Esophagus squamous epithelium (tissue), 5 donors: ENCODE results near the gene KLHL12. TPM values are rescaled to one million over a fixed set of nuclear protein-coding genes. Genes with fewer than 3 reads are reported as not detected.

ENCODE experiments used
- DNase-seq: peaks from one replicate; lab custom pipeline; 2025; lab: John Stamatoyannopoulos, UW
- H3K27ac ChIP-seq, 4 donors: fragments of 200-600 bp; sonication (generic); one replicate each; pipeline ENCODE4 v1.5.1; 2016 to 2019; ENCODE audit warnings: mild to moderate bottlenecking in 1 of 4
- H3K27me3 ChIP-seq, 4 donors: fragments of 200-600 bp; sonication (generic); 1 replicate in 3 of 4; 2 replicates in 1 of 4; pipeline versions ENCODE4 v1.5.1 to v1.6.0; 2017 to 2021; ENCODE audit warnings: antibody characterized with exemption in 1 of 4
- H3K36me3 ChIP-seq, 3 donors: fragments of 200-600 bp; sonication (generic); one replicate each; pipeline ENCODE4 v1.5.1; 2016 to 2019
- H3K4me1 ChIP-seq, 3 donors: fragments of 200-600 bp; sonication (generic); one replicate each; pipeline ENCODE4 v1.5.1; 2017 to 2019
- H3K4me3 ChIP-seq, 4 donors: fragments of 200-600 bp; sonication (generic); 1 replicate in 3 of 4; 2 replicates in 1 of 4; pipeline ENCODE4 v1.5.1; 2016 to 2019; ENCODE audit warnings: mild to moderate bottlenecking in 2 of 4, moderate library complexity in 1 of 4
- H3K9me3 ChIP-seq, 3 donors: fragments of 200-600 bp; sonication (generic); one replicate each; pipeline ENCODE4 v1.5.1; 2016 to 2019
- POLR2A ChIP-seq, 4 donors: fragments of 450-650 bp; IDR thresholded peaks; one replicate each; pipeline ENCODE4 v1.6.1; 2017; ENCODE audit warnings: antibody characterized with exemption in 4 of 4, mild to moderate bottlenecking in 4 of 4, moderate library complexity in 3 of 4
- WGBS, 2 donors: methylation state at CpG; one replicate each; pipeline ENCODE4 v1.1.5; 2018; 5-methylcytosine and 5-hydroxymethylcytosine counted together
- intact Hi-C: fragments of 100-400 bp; cut with DNase I; formaldehyde crosslinking; loops from one replicate; pipeline ENCODE4 v1.15.0; 2022
- total RNA-seq, 4 donors: library from RNA; depleted of rRNA; stranded (reverse); fragments of >200 nt; gene quantifications; one replicate each; pipeline ENCODE4 v1.1.0, GENCODE V29; 2016
- TF ChIP-seq, protein P1 (sequence below), 6 experiments: fragments of 450-650 bp in 4 of 6; fragments of 200-600 bp in 2 of 6; sonication (generic) in 2 of 6; IDR thresholded peaks; one replicate each; pipeline ENCODE4 v1.5.1; 2016 to 2019; ENCODE audit warnings: antibody characterized with exemption in 6 of 6, mild to moderate bottlenecking in 4 of 6, moderate library complexity in 4 of 6
- donor health status: DM: yes; HTN: yes; CAD: no.

Gene KLHL12
- total RNA-seq, 4 donors from 2014 or later: 11.1 to 19.9 (median 14.1) TPM

DNA sequence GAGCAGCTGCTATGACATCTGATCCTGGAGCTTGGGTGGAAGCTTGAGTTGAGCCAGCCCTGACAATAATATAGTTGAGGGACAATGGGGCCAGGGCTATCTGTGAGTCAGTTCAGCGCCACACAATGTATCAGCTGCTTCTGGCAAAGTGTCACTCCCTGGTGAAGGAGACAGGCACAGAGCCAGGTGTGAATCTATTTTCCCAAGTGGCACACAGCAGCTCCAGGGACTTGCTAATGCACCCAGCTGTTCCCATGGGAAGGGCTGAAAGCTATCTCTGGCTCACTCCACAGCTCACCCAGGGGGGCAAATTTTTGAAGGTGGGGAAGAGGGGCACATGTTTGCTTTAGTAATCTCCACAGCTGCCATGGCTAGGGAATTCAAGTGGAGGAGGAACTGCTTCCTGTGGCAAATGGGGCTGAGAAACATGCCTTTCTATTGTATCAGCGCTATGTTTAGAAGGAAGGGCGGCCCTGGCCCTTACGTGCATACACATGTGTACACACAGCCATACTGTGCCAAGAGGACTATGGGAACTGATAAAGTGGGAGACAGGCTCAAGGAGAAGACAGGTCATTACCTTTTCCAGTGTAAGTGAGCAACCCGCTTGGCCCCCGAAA, 37.9 kb upstream of the KLHL12 start:
- Histone ChIP-seq H3K27ac (peak overlapping the region; percentile 59 to 98 (median 97)), H3K4me3 (no peak overlapping the region), H3K9me3 (no peaks in the 10 kb centered on the region), H3K4me1 (peaks cover 20 to 50% (median 21%) of the 10 kb centered on the region in 3 donors), H3K36me3 (peaks cover 0 to 40% (median 13%) of the 10 kb centered on the region in 3 donors), H3K27me3 (no peaks in the 10 kb centered on the region)
- no peak for DNase-seq
- intact Hi-C loops: no loop called here
- WGBS, 2 donors: 28 to 51% methylated on average over 2 to 3 of the region's 6 CpGs
- TF ChIP-seq POLR2A (IDR thresholded peaks at IDR 0.05): no peak
- TF ChIP-seq, protein P1, sequence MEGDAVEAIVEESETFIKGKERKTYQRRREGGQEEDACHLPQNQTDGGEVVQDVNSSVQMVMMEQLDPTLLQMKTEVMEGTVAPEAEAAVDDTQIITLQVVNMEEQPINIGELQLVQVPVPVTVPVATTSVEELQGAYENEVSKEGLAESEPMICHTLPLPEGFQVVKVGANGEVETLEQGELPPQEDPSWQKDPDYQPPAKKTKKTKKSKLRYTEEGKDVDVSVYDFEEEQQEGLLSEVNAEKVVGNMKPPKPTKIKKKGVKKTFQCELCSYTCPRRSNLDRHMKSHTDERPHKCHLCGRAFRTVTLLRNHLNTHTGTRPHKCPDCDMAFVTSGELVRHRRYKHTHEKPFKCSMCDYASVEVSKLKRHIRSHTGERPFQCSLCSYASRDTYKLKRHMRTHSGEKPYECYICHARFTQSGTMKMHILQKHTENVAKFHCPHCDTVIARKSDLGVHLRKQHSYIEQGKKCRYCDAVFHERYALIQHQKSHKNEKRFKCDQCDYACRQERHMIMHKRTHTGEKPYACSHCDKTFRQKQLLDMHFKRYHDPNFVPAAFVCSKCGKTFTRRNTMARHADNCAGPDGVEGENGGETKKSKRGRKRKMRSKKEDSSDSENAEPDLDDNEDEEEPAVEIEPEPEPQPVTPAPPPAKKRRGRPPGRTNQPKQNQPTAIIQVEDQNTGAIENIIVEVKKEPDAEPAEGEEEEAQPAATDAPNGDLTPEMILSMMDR (IDR thresholded peaks at IDR 0.05): no peak

DNA sequence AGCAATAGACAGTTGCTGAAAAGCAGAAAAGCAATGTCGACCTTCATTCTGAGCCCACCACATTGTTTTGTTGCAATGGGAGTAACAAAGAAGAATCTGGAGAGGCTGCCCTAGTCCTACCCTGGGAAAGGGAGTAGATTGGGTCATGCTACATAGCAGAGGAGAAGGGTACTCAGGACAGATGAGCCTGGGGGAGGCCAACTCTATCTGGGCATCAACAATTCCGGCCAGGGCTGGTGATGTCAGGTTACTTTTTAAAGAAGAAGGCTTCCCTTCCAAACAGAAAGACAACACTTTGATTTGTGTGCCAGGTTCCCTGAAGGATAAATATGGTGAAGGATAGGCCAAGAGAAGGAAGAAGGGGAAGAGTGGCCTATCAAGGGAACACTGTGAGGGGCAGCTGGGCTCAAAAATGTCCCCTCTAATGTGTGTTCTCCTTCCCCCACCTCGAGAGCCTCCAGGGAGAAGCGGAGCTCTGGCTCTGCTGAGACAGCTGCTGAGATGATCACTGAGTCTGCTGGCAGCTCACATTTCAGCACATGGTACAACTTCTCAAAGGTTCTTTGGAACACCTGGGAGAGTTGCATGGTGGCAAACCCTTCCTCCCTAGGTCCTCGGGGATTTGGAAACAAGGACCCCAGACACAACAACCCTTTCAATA, 34.3 kb upstream of the KLHL12 start:
- no peak for DNase-seq
- intact Hi-C loops: no loop called here
- Histone ChIP-seq H3K9me3 (no peaks in the 10 kb centered on the region), H3K4me3 (no peak overlapping the region), H3K36me3 (peaks cover 0 to 40% (median 13%) of the 10 kb centered on the region in 3 donors), H3K4me1 (peaks cover 17 to 52% (median 24%) of the 10 kb centered on the region in 3 donors), H3K27ac (no peak overlapping the region), H3K27me3 (no peaks in the 10 kb centered on the region)
- WGBS, 2 donors: 87 to 92% methylated on average over 4 to 5 of the region's 5 CpGs
- TF ChIP-seq POLR2A (IDR thresholded peaks at IDR 0.05): no peak
- TF ChIP-seq, protein P1 (IDR thresholded peaks at IDR 0.05): no peak

DNA sequence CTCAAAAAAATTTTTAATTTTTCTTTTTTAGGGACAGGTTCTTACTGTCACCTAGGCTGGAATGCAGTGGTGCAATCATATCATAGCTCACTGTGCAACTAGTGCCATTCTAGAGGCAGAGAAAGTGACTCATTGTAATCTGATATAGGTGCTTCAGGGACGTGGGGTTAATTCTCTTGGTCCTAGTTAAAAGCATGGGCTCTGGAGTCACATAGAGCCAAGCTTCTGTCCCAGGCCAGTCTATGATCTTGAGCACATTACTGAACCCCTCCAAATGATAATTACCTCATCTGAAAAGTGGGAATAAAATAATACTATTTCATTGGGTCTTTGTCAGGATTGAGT, 32.2 kb upstream of the KLHL12 start:
- H3K27ac ChIP-seq: peak overlapping the region in 3 of 4 donors; percentile 97 to 100 (median 99)
- H3K27me3 ChIP-seq: no peaks in the 10 kb centered on the region
- intact Hi-C loops: no loop called here
- H3K9me3 ChIP-seq: no peaks in the 10 kb centered on the region
- TF ChIP-seq, protein P1 (IDR thresholded peaks at IDR 0.05): no peak
- no peak for TF ChIP-seq POLR2A (IDR thresholded peaks at IDR 0.05)
- WGBS, 2 donors: 38 to 70% methylated on average over 1 of the region's 1 CpG
- no peak overlapping the region for H3K4me3 ChIP-seq
- peaks cover 0 to 36% (median 13%) of the 10 kb centered on the region in 3 donors for H3K36me3 ChIP-seq
- peaks cover 17 to 52% (median 35%) of the 10 kb centered on the region in 3 donors for H3K4me1 ChIP-seq
- no peak for DNase-seq

DNA sequence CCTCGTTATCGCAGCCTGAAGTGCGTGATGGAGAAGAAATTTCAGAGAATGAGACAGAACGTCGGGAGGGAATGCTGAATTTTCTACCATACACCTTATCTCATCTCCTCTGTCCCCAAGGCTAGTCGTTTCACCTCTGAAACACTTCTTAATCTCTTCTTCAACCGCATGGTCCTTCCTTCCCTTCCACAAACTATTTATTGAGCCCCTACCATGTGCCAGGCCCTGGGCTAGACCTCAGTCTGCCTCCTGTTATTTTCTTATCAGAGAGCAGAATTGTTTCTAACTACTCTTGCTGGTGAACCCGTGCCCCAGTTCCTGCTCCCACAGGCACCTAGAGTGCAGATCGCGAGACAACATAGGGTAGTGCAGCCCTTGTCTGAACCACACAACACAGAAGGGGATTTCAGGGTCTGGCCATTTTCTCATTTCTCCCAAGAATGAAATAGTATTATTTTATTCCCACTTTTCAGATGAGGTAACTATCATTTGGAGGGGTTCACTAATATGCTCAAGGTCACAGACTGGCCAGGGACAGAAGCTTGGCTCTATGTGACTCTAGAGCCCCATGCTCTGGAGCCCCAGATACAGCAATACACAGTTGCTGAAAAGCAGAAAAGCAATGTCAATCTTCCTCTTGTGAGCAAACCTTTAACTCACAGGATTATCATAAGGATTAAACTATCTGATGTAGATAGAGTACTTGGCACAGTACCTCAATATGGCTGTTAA, 31.7 kb upstream of the KLHL12 start:
- no peak for DNase-seq
- peak overlapping the region; percentile 80 to 99 (median 98) for H3K4me3 ChIP-seq
- 7 to 11% methylated on average over 9 to 10 of the region's 10 CpGs for WGBS, 2 donors

More for the DNA sequence above, 31.7 kb upstream of the KLHL12 start:
- Histone ChIP-seq H3K27me3 (no peaks in the 10 kb centered on the region), H3K27ac (peak overlapping the region; percentile 97 to 100 (median 98)), H3K4me1 (peaks cover 22 to 54% (median 40%) of the 10 kb centered on the region in 3 donors), H3K9me3 (no peaks in the 10 kb centered on the region), H3K36me3 (peaks cover 0 to 30% (median 13%) of the 10 kb centered on the region in 3 donors)
- no peak for TF ChIP-seq POLR2A (IDR thresholded peaks at IDR 0.05)
- TF ChIP-seq, protein P1 (IDR thresholded peaks at IDR 0.05): no peak
- intact Hi-C loops: no loop called here
